HepG2 (cell line): Measurements from ENCODE around the gene NRN1L. TPM values are rescaled to one million over a fixed set of nuclear protein-coding genes. Genes with fewer than 3 reads are reported as not detected.

Experiments
- BCL6 ChIP-seq: IDR thresholded peaks from 2 replicates; pipeline ENCODE4 v1.6.1; 2016; ENCODE audit warnings: missing genetic modification reagents, missing compliant biosample characterization
- BRCA1 ChIP-seq: sonication (generic); formaldehyde crosslinking; IDR thresholded peaks from 2 replicates; pipeline ENCODE4 v1.4.0; 2020; ENCODE audit warnings: missing genetic modification reagents
- ELK4 ChIP-seq: sonication (generic); formaldehyde crosslinking; IDR thresholded peaks from 2 replicates; pipeline ENCODE4 v1.9.0; 2021; ENCODE audit warnings: missing genetic modification reagents, borderline replicate concordance
- PRDM10 ChIP-seq: sonication (generic); formaldehyde crosslinking; IDR thresholded peaks from 2 replicates; pipeline ENCODE4 v1.4.0; 2020; ENCODE audit warnings: low read depth, missing genetic modification reagents
- RBM39 ChIP-seq: fragments of 200-400 bp; formaldehyde crosslinking; IDR thresholded peaks from one replicate; pipeline ENCODE4 v1.6.1; 2018; ENCODE audit warnings: antibody characterized with exemption, mild to moderate bottlenecking, low read depth, low read length; ENCODE audit not compliant: poor library complexity, severe bottlenecking
- RELA ChIP-seq: sonication (generic); formaldehyde crosslinking; IDR thresholded peaks from 2 replicates; pipeline ENCODE4 v1.4.0; 2020; ENCODE audit warnings: missing genetic modification reagents
- RFX3 ChIP-seq: IDR thresholded peaks from 2 replicates; pipeline ENCODE4 v1.6.1; 2016; ENCODE audit warnings: missing biosample characterization, missing genetic modification reagents
- TEF ChIP-seq: sonication (generic); formaldehyde crosslinking; IDR thresholded peaks from 2 replicates; pipeline ENCODE4 v1.5.0; 2020; ENCODE audit warnings: missing genetic modification reagents
- ZBED4 ChIP-seq: sonication (generic); formaldehyde crosslinking; IDR thresholded peaks from 2 replicates; pipeline ENCODE4 v1.4.0; 2020; ENCODE audit warnings: missing genetic modification reagents, borderline replicate concordance
- ZBTB2 ChIP-seq: sonication (generic); formaldehyde crosslinking; IDR thresholded peaks from 2 replicates; pipeline ENCODE4 v1.8.0; 2022; ENCODE audit warnings: low read depth, missing genetic modification reagents
- ZFP36L1 ChIP-seq: sonication (generic); formaldehyde crosslinking; IDR thresholded peaks from 2 replicates; pipeline ENCODE4 v1.8.0; 2022; ENCODE audit warnings: mild to moderate bottlenecking, missing genetic modification reagents, moderate library complexity
- ZMAT3 ChIP-seq: sonication (generic); formaldehyde crosslinking; conservative IDR thresholded peaks from 2 replicates; pipeline ENCODE4 v1.7.0; 2021; ENCODE audit warnings: missing genetic modification reagents
- ZNF207 ChIP-seq: fragments of 450-650 bp; IDR thresholded peaks from 2 replicates; pipeline ENCODE4 v1.6.1; 2016; ENCODE audit warnings: antibody characterized with exemption, borderline replicate concordance
- ZNF292 ChIP-seq: sonication (generic); formaldehyde crosslinking; IDR thresholded peaks from 2 replicates; pipeline ENCODE4 v1.8.1; 2022; ENCODE audit warnings: mild to moderate bottlenecking, low read depth, missing genetic modification reagents, borderline replicate concordance
- ZNF704 ChIP-seq: sonication (generic); formaldehyde crosslinking; IDR thresholded peaks from 2 replicates; pipeline ENCODE4 v1.8.1; 2023; ENCODE audit warnings: mild to moderate bottlenecking, inconsistent platforms, moderate library complexity, missing genetic modification reagents, borderline replicate concordance
- ZNF720 ChIP-seq: sonication (generic); formaldehyde crosslinking; IDR thresholded peaks from 2 replicates; pipeline ENCODE4 v1.4.0; 2020; ENCODE audit warnings: missing genetic modification reagents
- polyA plus RNA-seq, 8 experiments: library from polyadenylated mRNA; depleted of rRNA in 3 of 8; stranded (reverse) in 7 of 8; unstranded in 1 of 8; fragments of >200 nt; fragmentation: Illumina TruSeq in 4 of 8; extraction: Trizol in 4 of 8; gene quantifications; 2 replicates each; pipeline versions ENCODE4 v1.2.1 to v1.2.3, GENCODE V29; 2011 to 2016; ENCODE audit warnings: low read depth in 4 of 8, missing spikeins in 1 of 8, mixed read lengths in 1 of 8; ENCODE audit not compliant: insufficient read depth in 1 of 8
- total RNA-seq, 5 experiments: library from RNA; depleted of rRNA; stranded (reverse); fragments of >200 nt; fragmentation: Illumina TruSeq; extraction: Trizol; gene quantifications; 2 replicates each; pipeline ENCODE4 v1.2.3, GENCODE V29; 2016; ENCODE audit warnings: low read depth in 1 of 5

Gene NRN1L
- total and polyA plus RNA-seq, 2 of the 13 experiments (the other 11 are each of a cell fraction or from before 2014, with no cell fraction given) = 0.53 to 1.2 TPM

- TF ChIP-seq ZBED4 (CRISPR knock-in tag) (peak; percentile 70), ZFP36L1 (CRISPR knock-in tag) (0 out of 2 replicates have a peak, but pooled peaks have one; percentile 61), TEF (CRISPR knock-in tag) (no peak), ZNF207 (no peak), BCL6 (CRISPR knock-in tag) (no peak), ZNF720 (CRISPR knock-in tag) (0 out of 2 replicates have a peak, but pooled peaks have one; percentile 27), ZNF704 (CRISPR knock-in tag) (no peak), BRCA1 (CRISPR knock-in tag) (no peak), ZNF292 (CRISPR knock-in tag) (no peak), ELK4 (CRISPR knock-in tag) (no peak), ZBTB2 (CRISPR knock-in tag) (no peak; the same call in 1 of the 2 replicates), RFX3 (CRISPR knock-in tag) (no peak), PRDM10 (CRISPR knock-in tag) (0 out of 2 replicates have a peak, but pooled peaks have one; percentile 54), RELA (CRISPR knock-in tag) (peak; percentile 90; the same call in 1 of the 2 replicates), ZMAT3 (CRISPR knock-in tag) (peak; percentile 67; the same call in 1 of the 2 replicates), RBM39 (no peak)
Observed at GRCh38 chr16:67841816-67842508, 42.7 kb upstream of the NRN1L start, which contains the start of gene THAP11 (continued).
